Measurements from ENCODE around the gene ZMIZ1. TPM values are rescaled to one million over a fixed set of nuclear protein-coding genes. Genes with fewer than 3 reads are reported as not detected.

ZMIZ1 gene
- total and polyA plus RNA-seq, 12 donors, result 6.6 to 113 (median 55.1) TPM

GRCh38 chr10:79263939-79264338, 195.2 kb downstream of the ZMIZ1 start:
- no peak overlapping the region for H3K4me3 ChIP-seq
- no peak for DNase-seq
- WGBS, 4 donors, result 81 to 85% (median 83%) methylated on average over 6 to 10 of the region's 10 CpGs
- no peaks in the 10 kb centered on the region for H3K27me3 ChIP-seq
- peaks cover 40 to 85% of the 10 kb centered on the region in 2 donors for H3K4me1 ChIP-seq (replicated peaks in 1 of 2)
- intact Hi-C loops (cut with DNase I), result no loop called here
- H3K36me3 ChIP-seq (replicated peaks in 1 of 2), result no peaks in the 10 kb centered on the region
- H3K27ac ChIP-seq, result peak overlapping the region in 2 of 5 donors; percentile 29 to 52
- TF ChIP-seq POLR2A (IDR thresholded peaks at IDR 0.05) (no peak), CTCF (IDR thresholded peaks at IDR 0.05) (no peak)
- H3K9me3 ChIP-seq (replicated peaks in 1 of 3), result no peaks in the 10 kb centered on the region

- no peaks in the 10 kb centered on the region for H3K27me3 ChIP-seq
- TF ChIP-seq CTCF (IDR thresholded peaks at IDR 0.05), result no peak
- 68 to 73% (median 71%) methylated on average over 10 of the region's 10 CpGs for WGBS, 4 donors
- no peak for DNase-seq
- H3K36me3 ChIP-seq (replicated peaks in 1 of 2), result no peaks in the 10 kb centered on the region
- intact Hi-C loops (cut with DNase I), result no loop called here
- H3K4me3 ChIP-seq, result no peak overlapping the region
- peak overlapping the region in 2 of 5 donors; percentile 52 to 85 for H3K27ac ChIP-seq
- no peaks in the 10 kb centered on the region for H3K9me3 ChIP-seq (replicated peaks in 1 of 3)
- H3K4me1 ChIP-seq (replicated peaks in 1 of 2), result peaks cover 38 to 84% of the 10 kb centered on the region in 2 donors
Observed at GRCh38 chr10:79264942-79265341, 196.2 kb downstream of the ZMIZ1 start.

GRCh38 chr10:79266084-79266483, 197.3 kb downstream of the ZMIZ1 start:
- intact Hi-C loops (cut with DNase I), result no loop called here
- Histone ChIP-seq H3K27ac (peak overlapping the region in 4 of 5 donors; percentile 46 to 96 (median 78)), H3K9me3 (replicated peaks in 1 of 3) (no peaks in the 10 kb centered on the region), H3K36me3 (replicated peaks in 1 of 2) (no peaks in the 10 kb centered on the region), H3K27me3 (no peaks in the 10 kb centered on the region), H3K4me1 (replicated peaks in 1 of 2) (peaks cover 29 to 83% of the 10 kb centered on the region in 2 donors), H3K4me3 (no peak overlapping the region)
- TF ChIP-seq POLR2A (IDR thresholded peaks at IDR 0.05), result no peak
- no peak for TF ChIP-seq CTCF (IDR thresholded peaks at IDR 0.05)
- DNase-seq, result no peak
- 58 to 68% (median 61%) methylated on average over 5 to 6 of the region's 6 CpGs for WGBS, 4 donors

- peak; percentile 55 to 89 (median 76) for DNase-seq
- no peaks in the 10 kb centered on the region for H3K9me3 ChIP-seq (replicated peaks in 1 of 3)
- H3K4me1 ChIP-seq (replicated peaks in 1 of 2), result peaks cover 23 to 83% of the 10 kb centered on the region in 2 donors
- H3K27ac ChIP-seq, result peak overlapping the region in 4 of 5 donors; percentile 70 to 96 (median 82)
- H3K36me3 ChIP-seq (replicated peaks in 1 of 2), result no peaks in the 10 kb centered on the region
- intact Hi-C loops (cut with DNase I), result no loop called here
- 41 to 60% (median 53%) methylated on average over 5 to 11 of the region's 11 CpGs for WGBS, 4 donors
- H3K27me3 ChIP-seq, result no peaks in the 10 kb centered on the region
- no peak overlapping the region for H3K4me3 ChIP-seq
- TF ChIP-seq POLR2A (IDR thresholded peaks at IDR 0.05) (no peak), CTCF (IDR thresholded peaks at IDR 0.05) (no peak)
Observed at GRCh38 chr10:79266543-79267312, 198.0 kb downstream of the ZMIZ1 start.

Measured in adrenal gland (tissue), 12 donors.